Panc1 (cell line): ENCODE results near the gene DGKZ.

ENCODE experiments used
- CTCF ChIP-seq: fragments of 450-650 bp; IDR thresholded peaks from 2 replicates; pipeline ENCODE4 v1.5.1; 2017; ENCODE audit warnings: mild to moderate bottlenecking
- POLR2AphosphoS5 ChIP-seq: IDR thresholded peaks from 2 replicates; pipeline ENCODE4 v1.6.1; 2012; ENCODE audit warnings: mild to moderate bottlenecking, low read depth, low read length, moderate library complexity
- REST ChIP-seq, 2 experiments: IDR thresholded peaks; 2 replicates each; pipeline ENCODE4 v1.6.1; 2011 to 2012; ENCODE audit warnings: low read depth in 2 of 2, control low read depth in 1 of 2, low read length in 1 of 2, mild to moderate bottlenecking in 1 of 2, moderate library complexity in 1 of 2; ENCODE audit not compliant: insufficient read depth in 1 of 2
- TCF7L2 ChIP-seq: IDR thresholded peaks from 2 replicates; pipeline ENCODE4 v1.6.1; 2011; ENCODE audit warnings: mild to moderate bottlenecking, low read depth, low read length, inconsistent platforms

- TF ChIP-seq CTCF: no peak
- no peak for TF ChIP-seq TCF7L2
- no peak for TF ChIP-seq REST (IDR thresholded peaks at IDR 0.05; ENCODE audit: insufficient read depth in 1 of 2, low read depth in 2 of 2, low read length in 1 of 2)
- TF ChIP-seq POLR2AphosphoS5: 0 out of 2 replicates have a peak, but pooled peaks have one; percentile 18
Observed at GRCh38 chr11:46381048-46381818, 34.0 kb downstream of the DGKZ start, which contains the start of gene MDK.
